HL-60 (cell line): ENCODE results near the gene TSPAN31.
A peak's percentile ranks its signal among the peaks of the same experiment; 100 is the strongest.

Source experiments
- DNase-seq, 2 experiments: peaks; one replicate each; pipeline ENCODE4 v3.0.0-alpha.2; 2010 to 2020; ENCODE audit warnings: low read depth in 1 of 2, low spot score in 1 of 2
- H3K27ac ChIP-seq: fragments of 250-450 bp; sonication (Bioruptor Pico); replicated peaks from 2 replicates; pipeline ENCODE4 v1.5.1; 2020; ENCODE audit warnings: mild to moderate bottlenecking, moderate library complexity
- H3K27me3 ChIP-seq: fragments of 250-450 bp; sonication (Bioruptor Pico); 2 replicates; pipeline ENCODE4 v1.5.1; 2021; ENCODE audit warnings: mild to moderate bottlenecking, moderate library complexity; ENCODE audit not compliant: insufficient read depth, poor library complexity, severe bottlenecking
- H3K4me3 ChIP-seq: replicated peaks from 2 replicates; pipeline ENCODE4 v1.5.1; 2011; ENCODE audit warnings: mild to moderate bottlenecking, control low read depth, low read length; ENCODE audit not compliant: insufficient read depth
- CTCF ChIP-seq: IDR thresholded peaks from one replicate; pipeline ENCODE4 v1.5.1; 2011; ENCODE audit warnings: low read length, control low read depth, inconsistent platforms; ENCODE audit not compliant: insufficient read depth
- GABPA ChIP-seq: IDR thresholded peaks from 2 replicates; pipeline ENCODE4 v1.6.1; 2012; ENCODE audit warnings: low read depth
- POLR2AphosphoS5 ChIP-seq: IDR thresholded peaks from 2 replicates; pipeline ENCODE4 v1.6.1; 2012; ENCODE audit warnings: low read depth
- REST ChIP-seq: IDR thresholded peaks from 2 replicates; pipeline ENCODE4 v1.6.1; 2012; ENCODE audit warnings: low read depth; ENCODE audit not compliant: insufficient replicate concordance
- SPI1 ChIP-seq: IDR thresholded peaks from 2 replicates; pipeline ENCODE4 v1.6.1; 2012; ENCODE audit warnings: low read depth, mild to moderate bottlenecking, borderline replicate concordance

TSPAN31 gene

DNA sequence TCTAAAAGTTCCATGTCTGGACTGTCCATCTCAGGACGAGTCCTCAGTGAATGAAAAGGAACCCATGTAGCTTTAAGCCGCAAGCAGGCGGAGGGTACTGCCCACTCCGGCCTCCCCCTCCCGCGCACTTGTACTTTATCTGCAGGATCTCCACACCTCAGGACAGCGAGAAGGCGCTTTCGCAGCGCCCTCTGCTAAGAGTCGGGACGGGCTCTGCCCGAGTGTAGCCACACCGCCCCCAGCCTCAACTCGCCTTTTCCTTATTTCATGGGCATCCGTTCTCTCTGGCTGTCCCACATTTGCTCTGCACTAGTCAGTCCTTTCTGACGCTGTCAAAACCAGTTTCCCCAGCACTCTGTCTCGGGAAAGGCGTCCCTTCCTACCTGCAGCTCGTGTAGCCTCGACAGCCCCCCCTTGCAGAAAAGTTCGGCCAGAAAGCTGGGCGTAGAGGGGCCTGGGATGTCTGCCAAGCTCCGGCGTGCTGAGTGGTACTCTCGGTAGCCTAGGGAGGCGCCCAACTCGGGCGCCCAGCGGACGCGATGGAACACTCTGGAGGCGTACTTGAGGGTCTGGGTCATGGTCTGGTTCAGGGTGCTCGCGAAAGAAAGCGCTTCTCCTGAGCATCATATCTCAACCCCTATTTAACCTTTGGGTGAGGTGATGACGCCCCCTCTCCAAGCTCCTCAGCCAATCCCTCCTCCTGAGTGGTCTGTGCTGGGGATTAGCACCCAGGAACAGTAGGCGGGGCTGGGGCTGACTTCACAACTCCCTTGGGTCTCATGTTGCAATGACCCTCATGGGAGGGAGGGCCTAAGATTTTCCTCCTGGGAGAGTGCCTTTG lies 21.8 kb downstream of the TSPAN31 start, which contains the start of gene CYP27B1:
Gene CYP27B1, minus strand, starts transcription at position 615 of the 841 bp plus-strand sequence. Its CDS starts 37 bp downstream, at position 578.
- Histone ChIP-seq H3K27me3 (peaks cover 28% of the 10 kb centered on the region), H3K27ac (no peak within 1 kb of the TSS), H3K4me3 (no peak within 1 kb of the TSS)
- no peak for DNase-seq
- no peak for TF ChIP-seq REST
- TF ChIP-seq POLR2AphosphoS5: peak; percentile 50
- no peak for TF ChIP-seq GABPA

DNA sequence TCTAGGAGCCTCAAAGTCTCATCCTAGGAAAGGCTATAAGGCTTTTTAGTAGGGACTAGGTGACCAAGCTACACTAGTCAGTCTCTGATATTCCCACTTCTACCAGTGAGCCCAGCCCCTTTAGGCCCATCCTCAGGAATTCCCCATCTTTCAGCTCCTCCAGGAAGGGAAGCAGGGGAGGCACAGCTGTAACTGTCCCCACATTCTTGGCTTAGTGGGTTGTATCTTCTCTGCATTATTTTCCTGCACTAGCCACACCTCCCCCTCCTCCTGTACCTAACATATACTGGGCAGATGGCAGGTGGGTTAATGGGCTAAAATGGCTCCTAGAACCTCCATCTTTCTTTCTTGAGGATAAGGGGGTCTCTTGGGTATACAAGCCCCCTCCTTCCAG lies 22.5 kb downstream of the TSPAN31 start:
- Histone ChIP-seq H3K4me3 (no peak overlapping the region), H3K27ac (no peak overlapping the region), H3K27me3 (peaks cover 28% of the 10 kb centered on the region)
- TF ChIP-seq SPI1: no peak
- TF ChIP-seq REST: no peak
- no peak for TF ChIP-seq CTCF
- TF ChIP-seq GABPA: no peak
- TF ChIP-seq POLR2AphosphoS5: no peak
- DNase-seq: no peak

DNA sequence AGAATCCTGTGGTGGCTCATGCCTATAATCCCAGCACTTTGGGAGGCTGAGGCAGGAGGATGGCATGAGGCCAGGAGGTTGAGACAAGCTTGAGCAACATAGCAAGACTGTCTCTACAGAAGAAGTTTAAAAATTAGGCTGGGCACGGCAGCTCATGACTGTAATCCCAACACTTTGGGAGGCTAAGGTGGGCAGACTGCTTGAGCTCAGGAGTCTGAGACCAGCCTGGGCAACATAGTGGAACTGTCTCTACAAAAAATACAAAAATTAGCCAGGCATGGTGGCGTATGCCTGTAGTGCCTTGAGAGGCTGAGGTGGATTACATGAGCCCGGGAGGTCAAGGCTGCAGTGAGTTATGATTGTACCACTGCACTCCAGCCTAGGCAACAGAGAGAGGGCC lies 23.0 kb downstream of the TSPAN31 start:
- no peak overlapping the region for H3K27ac ChIP-seq
- no peak for DNase-seq
- H3K27me3 ChIP-seq: peaks cover 28% of the 10 kb centered on the region
- TF ChIP-seq POLR2AphosphoS5 (no peak), SPI1 (no peak), REST (no peak), GABPA (no peak), CTCF (no peak)
- no peak overlapping the region for H3K4me3 ChIP-seq
